ENCODE data around the gene CAMTA1. TPM values are rescaled to one million over a fixed set of nuclear protein-coding genes. Genes with fewer than 3 reads are reported as not detected.

The CAMTA1 gene
- total RNA-seq, 1 donor from 2014 or later: 63.8 TPM

- no peak for DNase-seq (ENCODE audit: low spot score)
- Mint-ChIP-seq H3K4me1 (ENCODE audit: low read depth) (peaks cover 10% of the 10 kb centered on the region), H3K9me3 (ENCODE audit: low read depth) (no peaks in the 10 kb centered on the region), H3K27ac (ENCODE audit: unreplicated experiment) (no peak overlapping the region), H3K36me3 (ENCODE audit: low read depth) (no peaks in the 10 kb centered on the region), H3K4me3 (ENCODE audit: unreplicated experiment) (no peak overlapping the region), H3K27me3 (ENCODE audit: low read depth) (no peaks in the 10 kb centered on the region)
- TF ChIP-seq, protein P1, sequence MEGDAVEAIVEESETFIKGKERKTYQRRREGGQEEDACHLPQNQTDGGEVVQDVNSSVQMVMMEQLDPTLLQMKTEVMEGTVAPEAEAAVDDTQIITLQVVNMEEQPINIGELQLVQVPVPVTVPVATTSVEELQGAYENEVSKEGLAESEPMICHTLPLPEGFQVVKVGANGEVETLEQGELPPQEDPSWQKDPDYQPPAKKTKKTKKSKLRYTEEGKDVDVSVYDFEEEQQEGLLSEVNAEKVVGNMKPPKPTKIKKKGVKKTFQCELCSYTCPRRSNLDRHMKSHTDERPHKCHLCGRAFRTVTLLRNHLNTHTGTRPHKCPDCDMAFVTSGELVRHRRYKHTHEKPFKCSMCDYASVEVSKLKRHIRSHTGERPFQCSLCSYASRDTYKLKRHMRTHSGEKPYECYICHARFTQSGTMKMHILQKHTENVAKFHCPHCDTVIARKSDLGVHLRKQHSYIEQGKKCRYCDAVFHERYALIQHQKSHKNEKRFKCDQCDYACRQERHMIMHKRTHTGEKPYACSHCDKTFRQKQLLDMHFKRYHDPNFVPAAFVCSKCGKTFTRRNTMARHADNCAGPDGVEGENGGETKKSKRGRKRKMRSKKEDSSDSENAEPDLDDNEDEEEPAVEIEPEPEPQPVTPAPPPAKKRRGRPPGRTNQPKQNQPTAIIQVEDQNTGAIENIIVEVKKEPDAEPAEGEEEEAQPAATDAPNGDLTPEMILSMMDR (IDR thresholded peaks at IDR 0.05): no peak
Observed at GRCh38 chr1:6907201-6907600, 121.9 kb downstream of the CAMTA1 start.

- H3K36me3 Mint-ChIP-seq (ENCODE audit: low read depth): no peaks in the 10 kb centered on the region
- H3K27ac Mint-ChIP-seq (ENCODE audit: unreplicated experiment): no peak overlapping the region
- H3K27me3 Mint-ChIP-seq (ENCODE audit: low read depth): no peaks in the 10 kb centered on the region
- no peak overlapping the region for H3K4me3 Mint-ChIP-seq (ENCODE audit: unreplicated experiment)
- no peak for DNase-seq (ENCODE audit: low spot score)
- no peaks in the 10 kb centered on the region for H3K9me3 Mint-ChIP-seq (ENCODE audit: low read depth)
- H3K4me1 Mint-ChIP-seq (ENCODE audit: low read depth): peaks cover 10% of the 10 kb centered on the region
- TF ChIP-seq, protein P1 (IDR thresholded peaks at IDR 0.05): no peak
Observed at GRCh38 chr1:6907676-6908434, 122.6 kb downstream of the CAMTA1 start.

GRCh38 chr1:6909401-6909800, 124.1 kb downstream of the CAMTA1 start:
- Mint-ChIP-seq H3K27me3 (ENCODE audit: low read depth) (no peaks in the 10 kb centered on the region), H3K9me3 (ENCODE audit: low read depth) (peaks cover 5% of the 10 kb centered on the region), H3K36me3 (ENCODE audit: low read depth) (peaks cover 3% of the 10 kb centered on the region), H3K4me1 (ENCODE audit: low read depth) (peaks cover 5% of the 10 kb centered on the region), H3K4me3 (ENCODE audit: unreplicated experiment) (no peak overlapping the region), H3K27ac (ENCODE audit: unreplicated experiment) (no peak overlapping the region)
- TF ChIP-seq, protein P1 (IDR thresholded peaks at IDR 0.05): no peak
- DNase-seq (ENCODE audit: low spot score): no peak

GRCh38 chr1:6909857-6910256, 124.6 kb downstream of the CAMTA1 start:
- TF ChIP-seq, protein P1 (IDR thresholded peaks at IDR 0.05): no peak
- peaks cover 3% of the 10 kb centered on the region for H3K36me3 Mint-ChIP-seq (ENCODE audit: low read depth)
- H3K4me1 Mint-ChIP-seq (ENCODE audit: low read depth): peaks cover 4% of the 10 kb centered on the region
- no peaks in the 10 kb centered on the region for H3K27me3 Mint-ChIP-seq (ENCODE audit: low read depth)
- no peak overlapping the region for H3K4me3 Mint-ChIP-seq (ENCODE audit: unreplicated experiment)
- no peak for DNase-seq (ENCODE audit: low spot score)
- no peak overlapping the region for H3K27ac Mint-ChIP-seq (ENCODE audit: unreplicated experiment)
- H3K9me3 Mint-ChIP-seq (ENCODE audit: low read depth): peaks cover 5% of the 10 kb centered on the region

DNA sequence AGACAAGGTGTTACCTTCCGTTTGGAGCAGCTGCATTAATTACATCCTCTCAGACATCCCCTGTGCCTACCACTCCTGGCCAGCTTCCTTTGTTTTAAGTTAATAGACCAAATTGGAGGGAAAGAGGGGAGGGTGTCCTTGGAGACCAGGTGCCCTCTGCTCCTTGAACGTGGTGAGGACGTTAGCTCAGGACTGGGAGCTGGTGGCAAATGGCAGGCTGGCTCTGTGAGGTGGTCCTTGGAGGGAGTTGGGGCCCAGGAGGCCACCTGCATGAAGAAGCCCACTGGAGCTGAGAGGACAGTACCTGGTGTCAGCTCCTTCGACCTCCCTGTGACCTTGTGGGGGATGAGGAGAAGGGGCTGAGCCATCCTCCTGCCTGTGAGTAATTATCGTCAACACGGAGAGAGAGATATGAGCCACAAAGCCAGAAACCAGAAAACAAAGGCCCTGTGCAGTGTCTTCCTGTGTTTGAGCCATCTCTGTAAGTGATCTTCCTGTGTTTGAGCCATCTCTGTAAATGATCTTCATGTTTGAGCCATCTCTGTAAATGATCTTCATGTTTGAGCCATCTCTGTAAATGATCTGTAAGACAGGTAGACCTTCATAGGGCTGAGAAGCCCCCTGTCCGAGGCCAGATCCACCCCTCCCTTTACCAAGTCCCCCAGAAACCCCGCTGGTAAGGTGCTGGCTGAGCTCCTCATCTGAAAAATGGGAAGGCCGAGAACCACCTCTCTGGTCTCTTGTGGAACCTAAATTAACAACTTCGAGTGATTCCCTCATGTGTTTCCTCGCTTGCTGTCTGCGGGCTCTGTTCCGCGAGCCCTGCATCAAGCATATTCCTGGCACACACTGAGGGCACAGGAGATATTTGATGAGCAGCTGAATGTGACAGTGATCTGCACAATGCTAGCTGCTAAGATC, 126.0 kb downstream of the CAMTA1 start:
- no peak for DNase-seq (ENCODE audit: low spot score)
- Mint-ChIP-seq H3K27ac (ENCODE audit: unreplicated experiment) (no peak overlapping the region), H3K4me1 (ENCODE audit: low read depth) (no peaks in the 10 kb centered on the region), H3K27me3 (ENCODE audit: low read depth) (no peaks in the 10 kb centered on the region), H3K4me3 (ENCODE audit: unreplicated experiment) (no peak overlapping the region), H3K36me3 (ENCODE audit: low read depth) (peaks cover 3% of the 10 kb centered on the region), H3K9me3 (ENCODE audit: low read depth) (peaks cover 5% of the 10 kb centered on the region)
- TF ChIP-seq, protein P1 (IDR thresholded peaks at IDR 0.05): no peak
